ENCODE results near the gene GPR153.

GRCh38 chr1:6259491-6260362, 1.2 kb downstream of the GPR153 start:
- TF ChIP-seq CTCF (IDR thresholded peaks at IDR 0.05) (no peak), POLR2A (IDR thresholded peaks at IDR 0.05) (no peak)

All from suprapubic skin (tissue), 3 donors.